Smooth muscle cell (in vitro differentiated cells): ENCODE measurements around the gene VTI1A. TPM values are rescaled to one million over a fixed set of nuclear protein-coding genes. Genes with fewer than 3 reads are reported as not detected.
"Not testable (repeated sequence)": the region's sequence is repeated elsewhere in the genome, so short reads cannot be mapped to it uniquely, and the experiment has no call there.

Experiments used
- DNase-seq: peaks from one replicate; lab custom pipeline; 2025; ENCODE audit not compliant: unreplicated experiment; lab: John Stamatoyannopoulos, UW
- H2AFZ ChIP-seq: fragments of 200-600 bp; sonication (generic); 2 replicates; pipeline ENCODE4 v1.6.0; 2016; ENCODE audit warnings: antibody characterized with exemption, low read depth, mild to moderate bottlenecking
- H3F3A ChIP-seq: fragments of 200-600 bp; sonication (generic); 2 replicates; pipeline ENCODE4 v1.6.0; 2017; ENCODE audit warnings: antibody characterized with exemption, low read depth
- H3K27ac ChIP-seq: fragments of 200-600 bp; sonication (generic); 2 replicates; pipeline ENCODE4 v1.5.1; 2016; ENCODE audit warnings: low read depth, mild to moderate bottlenecking
- H3K27me3 ChIP-seq: fragments of 200-600 bp; sonication (generic); 2 replicates; pipeline ENCODE4 v1.6.1; 2016; ENCODE audit warnings: low read depth, mild to moderate bottlenecking
- H3K36me3 ChIP-seq: fragments of 200-600 bp; sonication (generic); 2 replicates; pipeline ENCODE4 v1.5.1; 2016; ENCODE audit warnings: low read depth
- H3K4me1 ChIP-seq: fragments of 200-600 bp; sonication (generic); 2 replicates; pipeline ENCODE4 v1.5.1; 2016; ENCODE audit warnings: low read depth
- H3K4me2 ChIP-seq: fragments of 200-600 bp; sonication (generic); 2 replicates; pipeline ENCODE4 v1.6.0; 2016; ENCODE audit warnings: mild to moderate bottlenecking
- H3K4me3 ChIP-seq: fragments of 200-600 bp; sonication (generic); 2 replicates; pipeline ENCODE4 v1.5.1; 2016; ENCODE audit warnings: mild to moderate bottlenecking
- H3K79me2 ChIP-seq: fragments of 200-600 bp; sonication (generic); 2 replicates; pipeline ENCODE4 v1.6.0; 2016; ENCODE audit warnings: low read depth, mild to moderate bottlenecking
- H3K9ac ChIP-seq: fragments of 200-600 bp; sonication (generic); 2 replicates; pipeline ENCODE4 v1.6.0; 2016; ENCODE audit warnings: low read depth
- H3K9me3 ChIP-seq: fragments of 200-600 bp; sonication (generic); replicated peaks from 2 replicates; pipeline ENCODE4 v1.5.1; 2016; ENCODE audit warnings: low read depth
- H4K20me1 ChIP-seq: fragments of 200-600 bp; sonication (generic); 2 replicates; pipeline ENCODE4 v1.6.0; 2016; ENCODE audit warnings: low read depth
- WGBS: methylation state at CpG from one replicate; pipeline ENCODE4 v1.1.7; 2016; ENCODE audit warnings: low lambda C conversion rate; 5-methylcytosine and 5-hydroxymethylcytosine counted together
- polyA plus RNA-seq: library from polyadenylated mRNA; unstranded; fragments of >200 nt; fragmentation: Nextera tagmentation; extraction: Ambion mirVana; gene quantifications from 2 replicates; pipeline ENCODE4 v1.2.1, GENCODE V29; 2016
- total RNA-seq: library from RNA; depleted of rRNA; stranded (reverse); fragments of >200 nt; gene quantifications from 2 replicates; pipeline ENCODE4 v1.2.3, GENCODE V29; 2014
- TF ChIP-seq, protein P1 (sequence below): fragments of 200-600 bp; sonication (generic); IDR thresholded peaks from 2 replicates; pipeline ENCODE4 v1.5.1; 2017; ENCODE audit warnings: borderline replicate concordance, mild to moderate bottlenecking, antibody characterized with exemption; ENCODE audit not compliant: insufficient read depth, poor library complexity, severe bottlenecking

The VTI1A gene
- total and polyA plus RNA-seq, 2 experiments from 2014 or later = 14.0 to 21.8 TPM

DNA sequence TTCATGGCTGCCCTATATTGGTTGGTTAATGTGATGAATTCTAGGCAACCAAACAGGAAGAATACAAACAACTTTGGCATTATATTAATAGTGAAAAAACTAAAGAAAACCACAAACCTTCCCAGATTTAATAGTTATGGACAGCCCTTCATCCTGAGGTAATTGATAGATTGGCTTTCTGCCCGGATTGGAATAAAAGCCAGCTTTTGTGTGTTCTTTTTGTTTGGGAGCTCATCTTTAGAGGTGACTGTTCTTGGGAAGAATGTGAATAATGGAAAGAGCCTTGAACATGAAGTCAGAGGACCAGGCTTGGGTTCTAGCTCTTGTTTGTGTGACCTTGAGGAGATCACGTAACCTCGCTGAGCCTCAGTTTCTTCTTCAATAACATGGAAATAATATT is 92.3 kb downstream of the VTI1A start:
- Histone ChIP-seq H3K4me1 (peaks cover 9% of the 10 kb centered on the region), H3K79me2 (no peaks in the 10 kb centered on the region), H3K27ac (no peak overlapping the region), H3K36me3 (no peaks in the 10 kb centered on the region), H3F3A (no peaks in the 10 kb centered on the region), H3K9me3 (peaks cover 4% of the 10 kb centered on the region), H2AFZ (no peak overlapping the region), H3K9ac (no peak overlapping the region), H3K4me2 (no peak overlapping the region), H4K20me1 (no peaks in the 10 kb centered on the region), H3K4me3 (no peak overlapping the region), H3K27me3 (no peaks in the 10 kb centered on the region)
- 95% methylated on average over 3 of the region's 3 CpGs for WGBS
- TF ChIP-seq, protein P1, sequence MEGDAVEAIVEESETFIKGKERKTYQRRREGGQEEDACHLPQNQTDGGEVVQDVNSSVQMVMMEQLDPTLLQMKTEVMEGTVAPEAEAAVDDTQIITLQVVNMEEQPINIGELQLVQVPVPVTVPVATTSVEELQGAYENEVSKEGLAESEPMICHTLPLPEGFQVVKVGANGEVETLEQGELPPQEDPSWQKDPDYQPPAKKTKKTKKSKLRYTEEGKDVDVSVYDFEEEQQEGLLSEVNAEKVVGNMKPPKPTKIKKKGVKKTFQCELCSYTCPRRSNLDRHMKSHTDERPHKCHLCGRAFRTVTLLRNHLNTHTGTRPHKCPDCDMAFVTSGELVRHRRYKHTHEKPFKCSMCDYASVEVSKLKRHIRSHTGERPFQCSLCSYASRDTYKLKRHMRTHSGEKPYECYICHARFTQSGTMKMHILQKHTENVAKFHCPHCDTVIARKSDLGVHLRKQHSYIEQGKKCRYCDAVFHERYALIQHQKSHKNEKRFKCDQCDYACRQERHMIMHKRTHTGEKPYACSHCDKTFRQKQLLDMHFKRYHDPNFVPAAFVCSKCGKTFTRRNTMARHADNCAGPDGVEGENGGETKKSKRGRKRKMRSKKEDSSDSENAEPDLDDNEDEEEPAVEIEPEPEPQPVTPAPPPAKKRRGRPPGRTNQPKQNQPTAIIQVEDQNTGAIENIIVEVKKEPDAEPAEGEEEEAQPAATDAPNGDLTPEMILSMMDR = no peak
- no peak for DNase-seq

DNA sequence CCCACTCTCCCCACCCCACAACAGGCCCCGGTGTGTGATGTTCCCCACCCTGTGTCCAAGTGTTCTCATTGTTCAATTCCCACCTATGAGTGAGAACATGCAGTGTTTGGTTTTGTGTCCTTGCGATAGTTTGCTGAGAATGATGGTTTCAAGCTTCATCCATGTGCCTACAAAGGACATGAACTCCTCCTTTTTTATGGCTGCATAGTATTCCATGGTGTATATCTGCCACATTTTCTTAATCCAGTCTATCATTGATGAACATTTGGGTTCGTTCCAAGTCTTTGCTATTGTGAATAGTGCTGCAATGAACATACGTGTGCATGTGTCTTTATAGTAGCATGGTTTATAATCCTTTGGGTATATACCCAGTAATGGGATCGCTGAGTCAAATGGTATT is 95.8 kb downstream of the VTI1A start:
- not testable (repeated sequence) for H3F3A ChIP-seq, H3K4me2 ChIP-seq, H3K27me3 ChIP-seq, H3K36me3 ChIP-seq, H3K9ac ChIP-seq, H3K27ac ChIP-seq, H3K79me2 ChIP-seq, H3K9me3 ChIP-seq, H4K20me1 ChIP-seq, H2AFZ ChIP-seq, H3K4me1 ChIP-seq, DNase-seq, H3K4me3 ChIP-seq
- 98% methylated on average over 5 of the region's 5 CpGs for WGBS

GRCh38 chr10:112546474-112546873 is 99.5 kb downstream of the VTI1A start:
- TF ChIP-seq, protein P1 = no peak
- Histone ChIP-seq H3K36me3 (no peaks in the 10 kb centered on the region), H4K20me1 (peaks cover 5% of the 10 kb centered on the region), H3K9ac (no peak overlapping the region), H3K79me2 (no peaks in the 10 kb centered on the region), H3F3A (no peaks in the 10 kb centered on the region), H3K27me3 (no peaks in the 10 kb centered on the region), H3K9me3 (peaks cover 4% of the 10 kb centered on the region), H2AFZ (no peak overlapping the region), H3K27ac (no peak overlapping the region), H3K4me2 (no peak overlapping the region), H3K4me1 (no peaks in the 10 kb centered on the region), H3K4me3 (no peak overlapping the region)
- no peak for DNase-seq
- 94% methylated on average over 2 of the region's 2 CpGs for WGBS

GRCh38 chr10:112548535-112549276 is 101.7 kb downstream of the VTI1A start:
- no peaks in the 10 kb centered on the region for H3K9me3 ChIP-seq
- no peaks in the 10 kb centered on the region for H3K4me1 ChIP-seq
- H3K27ac ChIP-seq = no peak overlapping the region
- H3K79me2 ChIP-seq = no peaks in the 10 kb centered on the region
- no peak overlapping the region for H3K4me2 ChIP-seq
- no peak overlapping the region for H2AFZ ChIP-seq
- H3F3A ChIP-seq = no peaks in the 10 kb centered on the region
- TF ChIP-seq, protein P1 = no peak
- no peaks in the 10 kb centered on the region for H3K36me3 ChIP-seq
- peaks cover 5% of the 10 kb centered on the region for H4K20me1 ChIP-seq
- H3K27me3 ChIP-seq = no peaks in the 10 kb centered on the region
- 83% methylated on average over 8 of the region's 8 CpGs for WGBS
- no peak overlapping the region for H3K4me3 ChIP-seq
- DNase-seq = no peak
- H3K9ac ChIP-seq = no peak overlapping the region
